GM18951 (cell line): Measurements from ENCODE around the gene IDUA.

Experiments
- POLR2A ChIP-seq: IDR thresholded peaks from 4 replicates; pipeline ENCODE4 v1.6.1; 2011; ENCODE audit warnings: mild to moderate bottlenecking; ENCODE audit not compliant: insufficient read length, insufficient read depth; ENCODE audit errors: extremely low read depth
- in situ Hi-C: fragments of 300-500 bp; cut with MboI; formaldehyde crosslinking; loops from one replicate; pipeline ENCODE4 v1.12.0; 2022; ENCODE audit warnings: low sequenced_read_pairs, mixed read lengths, inconsistent platforms; ENCODE audit not compliant: unreplicated experiment

Gene IDUA

DNA sequence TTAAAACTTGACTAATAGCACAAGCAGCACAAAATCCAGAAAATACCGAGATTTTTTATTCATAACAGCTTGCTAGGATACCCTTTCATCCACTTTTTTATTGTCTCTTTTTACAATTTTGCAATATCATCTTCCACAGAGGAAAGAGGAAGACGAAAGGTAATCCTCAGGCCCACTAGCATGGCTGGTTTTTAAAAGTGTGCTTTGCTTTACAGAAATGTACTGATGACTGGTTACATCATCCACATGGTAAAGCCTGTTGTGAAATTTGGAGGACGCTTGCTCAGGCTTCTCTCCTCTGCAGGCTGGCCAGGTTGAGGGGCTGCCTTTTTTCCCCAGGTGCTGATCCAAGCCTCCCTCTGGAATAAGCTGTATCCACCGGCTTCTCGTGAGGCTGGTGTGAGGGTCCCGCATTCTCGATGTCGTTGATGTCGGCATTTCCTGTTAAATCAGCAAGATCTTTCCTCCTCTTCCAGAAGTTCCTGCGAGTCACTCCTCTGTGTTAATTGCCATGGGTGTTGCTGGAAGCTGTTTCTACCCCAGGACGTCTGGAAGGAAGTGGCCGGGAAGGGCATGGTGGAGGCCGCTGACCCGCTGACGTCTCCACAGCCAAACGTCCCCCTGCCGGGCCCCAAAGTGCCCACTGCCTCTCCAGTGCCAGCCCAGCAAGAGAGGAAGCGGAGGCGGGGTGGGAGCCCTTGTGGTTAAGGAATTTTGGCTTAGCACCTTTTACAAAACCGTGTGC lies 7.7 kb upstream of the IDUA start:
- TF ChIP-seq POLR2A, result no peak
- in situ Hi-C loops, result no loop called here

- no peak for TF ChIP-seq POLR2A
- in situ Hi-C loops, result no loop called here
Measured at GRCh38 chr4:982291-982690, 4.6 kb upstream of the IDUA start.

GRCh38 chr4:982814-983213 lies 4.0 kb upstream of the IDUA start:
- no peak for TF ChIP-seq POLR2A
- in situ Hi-C loops, result no loop called here

- TF ChIP-seq POLR2A, result no peak
- in situ Hi-C loops, result no loop called here
Measured at GRCh38 chr4:984336-985054, 2.3 kb upstream of the IDUA start.

DNA sequence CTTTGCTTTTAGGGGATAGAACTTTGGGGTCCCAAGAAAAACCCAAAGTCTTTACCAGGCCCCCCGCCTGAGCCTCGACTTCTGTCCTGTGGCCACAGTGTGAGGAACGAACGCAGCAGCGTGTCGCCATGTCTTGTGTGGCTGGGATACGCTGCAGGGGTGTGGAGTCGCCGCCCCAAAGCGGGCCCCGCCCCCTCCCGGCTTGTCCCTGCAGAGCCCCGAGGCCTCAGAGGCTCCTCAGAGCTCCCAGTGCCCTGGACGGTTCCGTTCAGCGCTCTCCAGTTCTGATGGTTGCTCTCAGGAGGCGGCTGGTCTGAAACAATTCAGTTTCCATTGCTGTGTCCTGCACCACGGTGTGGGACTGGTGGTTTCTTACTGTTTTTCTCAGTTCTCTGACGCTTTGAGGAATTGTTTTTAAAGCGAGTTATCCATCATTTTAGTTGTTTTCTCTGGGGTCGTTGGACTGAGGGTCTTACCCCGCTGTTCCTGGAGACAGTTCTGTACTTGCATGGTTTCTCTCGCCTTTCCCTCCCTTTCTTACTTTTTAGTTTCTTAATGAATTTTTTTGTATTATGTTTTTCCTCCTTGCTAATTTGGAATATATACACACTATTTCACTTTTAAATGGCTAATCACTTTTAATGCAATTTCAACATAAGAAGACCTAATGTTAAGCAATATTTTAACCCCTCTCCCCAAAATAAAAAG lies 1.6 kb upstream of the IDUA start:
- in situ Hi-C loops, result no loop called here
- TF ChIP-seq POLR2A, result no peak

GRCh38 chr4:986428-986878 lies 391 bp upstream of the IDUA start:
- in situ Hi-C loops, result no loop called here
- no peak for TF ChIP-seq POLR2A

DNA sequence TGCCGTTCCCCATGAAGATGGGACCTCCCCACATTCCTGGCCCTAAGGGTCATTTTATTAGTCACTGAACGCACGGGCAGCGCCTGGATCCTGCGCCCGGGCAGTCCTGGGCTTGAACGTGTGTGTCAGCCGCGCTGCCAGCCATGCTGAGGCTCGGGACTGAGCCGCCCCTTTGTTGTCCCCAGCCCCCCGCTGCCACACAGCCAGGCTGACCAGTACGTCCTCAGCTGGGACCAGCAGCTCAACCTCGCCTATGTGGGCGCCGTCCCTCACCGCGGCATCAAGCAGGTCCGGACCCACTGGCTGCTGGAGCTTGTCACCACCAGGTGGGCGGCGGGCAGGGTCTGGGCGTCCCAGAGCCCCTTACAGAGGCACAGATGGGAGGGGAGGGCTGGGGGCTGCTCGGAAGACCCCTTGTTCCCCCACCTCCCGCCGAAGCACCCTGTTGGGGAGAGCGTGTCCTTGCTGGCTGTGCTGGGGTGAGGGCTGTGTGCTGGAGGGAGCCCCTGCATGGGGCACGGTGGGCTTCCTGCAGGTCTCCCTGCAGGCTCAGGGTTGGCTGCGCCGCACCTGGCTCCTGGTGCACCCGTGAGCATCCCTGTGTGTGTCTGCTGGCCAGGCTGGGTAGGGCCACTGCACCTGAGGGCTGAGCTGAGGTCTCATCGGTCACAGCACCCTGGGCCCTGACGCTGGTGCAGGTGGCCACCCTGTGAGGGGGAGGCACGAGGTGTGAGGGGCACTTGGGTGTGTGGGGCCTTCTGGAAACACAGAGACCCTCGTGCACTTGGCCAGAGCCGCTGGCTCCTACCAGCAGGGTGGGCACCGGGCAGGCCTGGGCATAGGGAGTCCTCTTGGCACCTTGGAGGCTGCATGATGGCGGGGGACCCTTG lies 1.0 kb downstream of the IDUA start:
- TF ChIP-seq POLR2A, result no peak
- in situ Hi-C loops, result no loop called here

GRCh38 chr4:988726-989721 lies 2.2 kb downstream of the IDUA start:
- no peak for TF ChIP-seq POLR2A
- in situ Hi-C loops, result no loop called here

DNA sequence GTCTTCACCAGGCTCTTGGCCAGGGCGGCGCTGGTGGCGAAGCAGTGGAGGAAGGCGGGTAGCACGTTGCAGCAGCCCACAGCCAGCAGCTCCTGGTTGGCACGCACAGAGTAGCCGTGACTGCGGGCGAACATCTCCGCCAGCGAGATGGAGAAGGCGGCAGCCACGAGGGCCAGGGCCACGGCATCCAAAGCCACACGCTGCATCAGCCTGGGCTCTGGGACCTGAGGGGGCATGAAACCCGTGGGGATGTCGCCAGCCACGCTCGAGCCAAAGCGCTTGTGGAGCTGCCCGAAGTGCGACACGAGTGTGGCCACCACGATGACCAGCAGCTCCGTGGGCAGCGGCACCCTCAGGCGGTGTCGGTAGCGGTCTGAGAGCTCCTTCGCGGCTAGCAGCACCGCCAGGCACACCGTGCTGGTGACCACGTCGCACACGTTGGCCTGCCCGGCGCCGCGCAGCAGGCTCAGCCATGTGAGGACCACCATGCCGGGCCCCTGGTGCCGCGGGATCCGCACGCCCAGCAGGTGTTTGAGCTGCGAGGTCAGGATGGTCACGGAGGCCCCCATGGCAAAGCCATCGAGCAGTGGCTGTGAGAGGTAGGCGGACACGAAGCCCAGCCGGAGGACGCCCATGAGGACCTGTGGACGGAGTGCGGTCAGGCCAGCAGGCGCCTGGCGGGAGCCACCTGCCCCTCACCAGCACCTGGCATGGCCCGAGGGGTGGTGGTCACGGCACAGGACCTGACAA lies 3.1 kb downstream of the IDUA start:
- in situ Hi-C loops, result no loop called here
- no peak for TF ChIP-seq POLR2A

DNA sequence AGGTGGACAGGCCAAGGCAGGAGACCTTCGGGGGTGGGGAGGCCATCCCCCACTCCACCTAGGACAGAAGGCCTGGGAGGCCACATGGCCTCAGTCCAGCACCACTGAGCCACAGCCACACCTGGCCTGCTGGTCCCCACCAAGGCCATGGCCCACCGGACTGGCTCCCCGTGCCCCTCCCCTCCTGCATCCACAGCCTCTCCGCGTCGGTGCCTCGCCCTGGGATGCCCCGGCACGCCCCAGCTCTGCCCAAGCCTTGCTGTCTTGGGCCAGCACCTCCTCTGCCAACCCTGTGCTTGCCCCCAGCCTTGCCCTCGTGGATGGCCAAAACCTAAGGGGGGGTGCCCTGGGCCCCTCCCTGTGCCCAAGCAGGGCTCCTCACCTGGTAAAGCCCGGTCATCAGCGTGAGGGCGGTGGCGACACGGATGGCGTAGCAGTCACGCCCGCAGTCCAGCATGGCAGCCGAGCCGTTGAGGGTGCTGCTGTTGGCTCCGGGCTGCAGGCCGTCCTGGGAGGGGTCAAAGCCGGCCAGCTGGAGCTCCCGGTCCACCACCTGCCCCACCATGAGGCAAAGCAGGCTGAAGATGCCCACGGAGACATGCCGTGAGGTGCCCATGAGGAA lies 4.0 kb downstream of the IDUA start:
- in situ Hi-C loops, result no loop called here
- no peak for TF ChIP-seq POLR2A
